ENCODE data around the gene TPM2.

GRCh38 chr9:35700031-35700430 lies 10.3 kb upstream of the TPM2 start:
- TF ChIP-seq CTCF (conservative IDR thresholded peaks at IDR 0.05; ENCODE audit: low read depth, low read length) (no peak), EZH2 (IDR thresholded peaks at IDR 0.05; ENCODE audit: low read length, unreplicated experiment) (no peak)
